ENCODE data around the gene SFI1.

DNA sequence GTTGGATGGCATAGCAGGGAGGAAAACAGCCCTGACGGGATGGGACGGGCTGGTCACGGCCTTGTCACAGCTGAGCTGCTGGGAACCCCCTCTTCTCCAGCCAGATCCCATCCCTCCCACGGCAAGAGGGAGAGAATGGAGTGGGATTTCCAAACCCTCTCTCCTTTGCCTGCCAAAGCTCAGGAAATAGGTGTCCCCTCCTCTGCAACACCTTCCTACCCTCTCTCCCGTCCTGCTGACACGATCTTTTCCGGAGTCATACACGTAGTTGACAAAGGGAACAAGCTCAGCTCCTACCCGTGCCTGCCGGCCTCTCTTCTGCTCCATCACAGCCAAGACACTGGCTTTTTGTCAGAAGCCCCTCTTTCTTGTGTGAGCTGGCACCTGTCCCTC lies 117.6 kb downstream of the SFI1 start:
- TF ChIP-seq, protein P1, sequence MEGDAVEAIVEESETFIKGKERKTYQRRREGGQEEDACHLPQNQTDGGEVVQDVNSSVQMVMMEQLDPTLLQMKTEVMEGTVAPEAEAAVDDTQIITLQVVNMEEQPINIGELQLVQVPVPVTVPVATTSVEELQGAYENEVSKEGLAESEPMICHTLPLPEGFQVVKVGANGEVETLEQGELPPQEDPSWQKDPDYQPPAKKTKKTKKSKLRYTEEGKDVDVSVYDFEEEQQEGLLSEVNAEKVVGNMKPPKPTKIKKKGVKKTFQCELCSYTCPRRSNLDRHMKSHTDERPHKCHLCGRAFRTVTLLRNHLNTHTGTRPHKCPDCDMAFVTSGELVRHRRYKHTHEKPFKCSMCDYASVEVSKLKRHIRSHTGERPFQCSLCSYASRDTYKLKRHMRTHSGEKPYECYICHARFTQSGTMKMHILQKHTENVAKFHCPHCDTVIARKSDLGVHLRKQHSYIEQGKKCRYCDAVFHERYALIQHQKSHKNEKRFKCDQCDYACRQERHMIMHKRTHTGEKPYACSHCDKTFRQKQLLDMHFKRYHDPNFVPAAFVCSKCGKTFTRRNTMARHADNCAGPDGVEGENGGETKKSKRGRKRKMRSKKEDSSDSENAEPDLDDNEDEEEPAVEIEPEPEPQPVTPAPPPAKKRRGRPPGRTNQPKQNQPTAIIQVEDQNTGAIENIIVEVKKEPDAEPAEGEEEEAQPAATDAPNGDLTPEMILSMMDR (IDR thresholded peaks at IDR 0.05) = no peak
- no peak for TF ChIP-seq EZH2 (IDR thresholded peaks at IDR 0.05; ENCODE audit: borderline replicate concordance, insufficient read depth, low read depth, low read length, poor library complexity, severe bottlenecking)

Data from B cell (primary cell).